Prostate gland (tissue), 2 donors: ENCODE results near the gene WARS2. TPM values are rescaled to one million over a fixed set of nuclear protein-coding genes. Genes with fewer than 3 reads are reported as not detected.

ENCODE experiments used
- DNase-seq: peaks from one replicate; pipeline ENCODE4 v3.0.0-alpha.2; 2019; ENCODE audit warnings: low spot score
- H3K27ac ChIP-seq, 2 donors: fragments of 200-600 bp; sonication (generic); 2 replicates each; pipeline ENCODE4 v1.5.1; 2017 to 2019
- H3K27me3 ChIP-seq: fragments of 200-600 bp; sonication (generic); replicated peaks from 2 replicates; pipeline ENCODE4 v1.5.1; 2019; ENCODE audit not compliant: insufficient read depth
- H3K36me3 ChIP-seq, 2 donors: fragments of 200-600 bp; sonication (generic); 1 replicate in 1 of 2; 2 replicates in 1 of 2; pipeline versions ENCODE4 v1.5.1 to v1.8.1; 2017 to 2019
- H3K4me1 ChIP-seq: fragments of 200-600 bp; sonication (generic); replicated peaks from 2 replicates; pipeline ENCODE4 v1.5.1; 2019
- H3K4me3 ChIP-seq, 2 donors: fragments of 200-600 bp; sonication (generic); 2 replicates each; pipeline ENCODE4 v1.5.1; 2017 to 2019
- H3K9me3 ChIP-seq: fragments of 200-600 bp; sonication (generic); 2 replicates; pipeline ENCODE4 v1.5.1; 2017
- POLR2A ChIP-seq: fragments of 450-650 bp; IDR thresholded peaks from one replicate; pipeline ENCODE4 v1.6.1; 2016; ENCODE audit warnings: antibody characterized with exemption, mild to moderate bottlenecking
- POLR2AphosphoS5 ChIP-seq: sonication (generic); formaldehyde crosslinking; IDR thresholded peaks from one replicate; pipeline ENCODE4 v1.6.1; 2017; ENCODE audit warnings: antibody characterized with exemption
- WGBS: methylation state at CpG from one replicate; pipeline ENCODE4 v1.1.5; 2018; 5-methylcytosine and 5-hydroxymethylcytosine counted together
- intact Hi-C: fragments of 100-400 bp; cut with DNase I; formaldehyde crosslinking; loops from one replicate; pipeline ENCODE4 v1.14.2; 2022
- total RNA-seq, 2 donors: library from RNA; depleted of rRNA; stranded (reverse); fragments of >200 nt; gene quantifications; one replicate each; pipeline ENCODE4 v1.1.0, GENCODE V29; 2016
- TF ChIP-seq, protein P1 (sequence below), 4 experiments: fragments of 200-600 bp in 2 of 4; fragments of 450-650 bp in 2 of 4; sonication (generic) in 2 of 4; IDR thresholded peaks; 1 replicate in 3 of 4; 2 replicates in 1 of 4; pipeline ENCODE4 v1.5.1; 2016 to 2019; ENCODE audit warnings: antibody characterized with exemption in 4 of 4, mild to moderate bottlenecking in 2 of 4, moderate library complexity in 2 of 4

Gene WARS2
- total RNA-seq, 2 donors from 2014 or later, result 15.6 to 22.0 TPM

DNA sequence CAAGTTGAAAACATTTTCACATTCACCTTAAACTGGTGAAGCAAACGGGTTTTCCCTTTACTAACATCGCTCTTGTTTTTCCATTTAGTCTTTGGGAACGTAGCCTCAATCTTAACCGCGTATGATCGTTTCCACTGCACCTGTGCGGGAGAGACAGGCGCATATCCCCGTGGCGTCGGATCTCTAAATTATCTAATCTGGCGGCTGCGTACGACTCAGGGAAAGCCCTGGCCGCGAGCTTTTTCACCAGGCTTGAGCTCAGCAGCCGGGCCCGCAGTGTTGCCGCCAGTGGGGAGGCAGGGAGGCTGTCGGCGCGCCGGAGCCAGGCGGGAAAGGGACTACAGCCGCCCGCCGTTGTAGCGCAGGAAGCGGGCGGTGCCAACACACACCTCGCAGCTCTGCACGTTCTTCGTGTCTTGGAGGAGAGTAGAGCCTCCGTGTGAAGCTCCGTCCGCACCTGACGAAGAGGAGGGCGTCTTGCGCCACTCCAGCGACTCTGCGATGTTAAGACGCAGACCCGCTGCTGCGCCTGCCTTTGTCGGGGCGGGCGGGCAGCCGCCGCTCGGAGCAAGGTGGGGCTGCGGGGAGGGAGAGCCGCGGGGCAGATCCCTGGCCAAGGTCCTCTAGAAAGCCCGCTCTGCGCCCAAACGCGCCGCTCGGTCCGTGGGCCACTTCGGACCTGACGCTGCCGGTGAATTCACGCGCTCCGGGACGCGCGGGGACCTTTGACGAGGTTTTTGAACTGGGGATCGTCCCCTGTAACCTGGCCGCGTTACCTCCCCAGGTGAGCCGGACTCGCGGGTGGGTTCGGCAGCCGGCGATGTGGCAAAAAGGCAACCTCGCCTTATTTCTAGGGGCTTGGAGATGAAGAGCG, 133.8 kb downstream of the WARS2 start:
- no peak for DNase-seq
- Histone ChIP-seq H3K27ac (no peak overlapping the region), H3K4me1 (peaks cover 3% of the 10 kb centered on the region), H3K27me3 (peaks cover 34% of the 10 kb centered on the region), H3K4me3 (no peak overlapping the region), H3K36me3 (no peaks in the 10 kb centered on the region), H3K9me3 (no peaks in the 10 kb centered on the region)
- WGBS, result 5% methylated on average over 72 of the region's 81 CpGs
- intact Hi-C loops, result loop anchor here (5.0 kb wide), 1 partner anchor 854 kb away; no protein-coding TSS in a partner anchor
- TF ChIP-seq POLR2AphosphoS5 (no peak), POLR2A (no peak)
- TF ChIP-seq, protein P1, sequence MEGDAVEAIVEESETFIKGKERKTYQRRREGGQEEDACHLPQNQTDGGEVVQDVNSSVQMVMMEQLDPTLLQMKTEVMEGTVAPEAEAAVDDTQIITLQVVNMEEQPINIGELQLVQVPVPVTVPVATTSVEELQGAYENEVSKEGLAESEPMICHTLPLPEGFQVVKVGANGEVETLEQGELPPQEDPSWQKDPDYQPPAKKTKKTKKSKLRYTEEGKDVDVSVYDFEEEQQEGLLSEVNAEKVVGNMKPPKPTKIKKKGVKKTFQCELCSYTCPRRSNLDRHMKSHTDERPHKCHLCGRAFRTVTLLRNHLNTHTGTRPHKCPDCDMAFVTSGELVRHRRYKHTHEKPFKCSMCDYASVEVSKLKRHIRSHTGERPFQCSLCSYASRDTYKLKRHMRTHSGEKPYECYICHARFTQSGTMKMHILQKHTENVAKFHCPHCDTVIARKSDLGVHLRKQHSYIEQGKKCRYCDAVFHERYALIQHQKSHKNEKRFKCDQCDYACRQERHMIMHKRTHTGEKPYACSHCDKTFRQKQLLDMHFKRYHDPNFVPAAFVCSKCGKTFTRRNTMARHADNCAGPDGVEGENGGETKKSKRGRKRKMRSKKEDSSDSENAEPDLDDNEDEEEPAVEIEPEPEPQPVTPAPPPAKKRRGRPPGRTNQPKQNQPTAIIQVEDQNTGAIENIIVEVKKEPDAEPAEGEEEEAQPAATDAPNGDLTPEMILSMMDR (IDR thresholded peaks at IDR 0.05), result no peak

DNA sequence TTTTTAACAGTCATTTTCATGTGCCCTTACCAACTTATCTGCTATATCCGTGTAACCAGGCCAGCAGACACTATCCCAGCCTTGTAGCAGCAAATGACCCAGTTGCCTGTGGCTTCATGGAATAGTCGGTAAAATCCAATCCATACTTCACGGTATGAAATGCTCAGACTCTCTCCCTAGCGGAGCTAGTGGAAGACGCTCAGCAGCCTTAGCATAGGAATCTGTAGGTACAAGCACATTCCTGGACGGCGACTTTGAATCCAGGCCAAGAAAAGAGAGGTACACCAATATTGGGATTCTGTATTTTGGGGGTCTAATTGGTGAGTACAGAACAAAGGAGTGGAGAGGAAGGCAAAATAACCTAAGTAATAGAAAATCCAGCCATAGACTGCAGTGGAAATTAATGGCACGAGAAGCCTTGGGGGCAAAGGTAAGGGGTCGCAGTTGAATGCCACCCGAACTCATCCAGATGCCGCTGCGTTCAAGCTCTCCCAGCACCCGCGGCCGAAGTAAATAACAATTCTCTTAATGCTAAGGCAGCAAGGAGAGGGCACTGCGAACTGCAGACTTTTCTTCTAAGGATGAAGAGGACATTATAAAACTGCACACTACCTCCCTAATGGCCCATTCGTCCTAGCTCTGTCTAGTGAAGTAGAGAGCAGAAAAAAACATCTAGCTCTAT, 134.6 kb downstream of the WARS2 start:
- intact Hi-C loops, result loop anchor here (5.0 kb wide), 1 partner anchor 854 kb away; no protein-coding TSS in a partner anchor
- H3K4me3 ChIP-seq, result no peak overlapping the region
- H3K27me3 ChIP-seq, result peaks cover 38% of the 10 kb centered on the region
- H3K9me3 ChIP-seq, result no peaks in the 10 kb centered on the region
- H3K36me3 ChIP-seq, result no peaks in the 10 kb centered on the region
- 10% methylated on average over 17 of the region's 17 CpGs for WGBS
- no peak for TF ChIP-seq POLR2AphosphoS5
- TF ChIP-seq, protein P1 (IDR thresholded peaks at IDR 0.05), result no peak
- TF ChIP-seq POLR2A, result no peak
- H3K27ac ChIP-seq, result no peak overlapping the region
- peaks cover 3% of the 10 kb centered on the region for H3K4me1 ChIP-seq
- DNase-seq, result no peak

DNA sequence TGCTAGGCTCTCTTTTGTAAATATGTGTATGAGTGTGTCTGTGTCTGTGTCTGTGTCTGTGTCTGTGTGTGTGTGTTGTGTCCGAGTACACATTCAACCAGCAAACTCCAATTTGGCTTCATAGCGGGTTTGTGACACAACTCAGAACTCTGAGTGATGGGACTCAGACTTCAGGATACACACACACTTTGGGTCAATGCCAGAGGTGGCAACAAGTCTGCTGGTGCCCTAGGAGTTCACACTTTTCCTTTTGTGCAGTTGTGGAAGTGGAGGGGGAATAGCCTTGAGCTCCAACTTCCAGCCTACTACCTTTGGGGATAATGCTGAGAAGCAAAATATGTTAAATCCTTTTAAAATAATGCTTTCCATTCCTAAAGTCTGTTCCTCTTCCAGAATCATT, 135.7 kb downstream of the WARS2 start:
- Histone ChIP-seq H3K36me3 (no peaks in the 10 kb centered on the region), H3K4me3 (no peak overlapping the region), H3K27me3 (peaks cover 45% of the 10 kb centered on the region), H3K9me3 (no peaks in the 10 kb centered on the region), H3K27ac (no peak overlapping the region), H3K4me1 (peaks cover 3% of the 10 kb centered on the region)
- WGBS, result 56% methylated on average over 2 of the region's 2 CpGs
- TF ChIP-seq POLR2A, result no peak
- no peak for TF ChIP-seq POLR2AphosphoS5
- TF ChIP-seq, protein P1 (IDR thresholded peaks at IDR 0.05), result no peak
- intact Hi-C loops, result loop anchor here (5.0 kb wide), 1 partner anchor 852 kb away; no protein-coding TSS in a partner anchor
- DNase-seq, result no peak

DNA sequence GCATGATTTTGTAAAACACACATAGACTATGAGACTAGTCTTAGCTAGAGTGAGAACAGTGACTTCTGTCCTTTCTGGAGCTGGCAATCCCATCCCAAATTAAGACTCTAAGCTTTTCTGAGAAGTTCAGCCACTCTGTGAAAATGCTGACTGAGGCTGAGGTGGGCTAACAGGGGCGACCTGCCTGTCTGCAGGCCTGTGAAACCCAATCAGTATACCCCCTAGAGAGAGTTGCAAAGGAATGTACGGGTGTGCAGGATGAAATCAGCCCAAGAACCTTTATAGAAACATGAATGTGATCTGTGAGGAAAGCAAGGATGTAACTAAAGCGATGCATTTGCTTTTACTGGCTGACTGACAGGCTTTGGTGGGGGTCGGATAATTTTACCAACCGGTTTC, 136.3 kb downstream of the WARS2 start:
- Histone ChIP-seq H3K36me3 (no peaks in the 10 kb centered on the region), H3K4me1 (peaks cover 3% of the 10 kb centered on the region), H3K27me3 (peaks cover 52% of the 10 kb centered on the region), H3K4me3 (no peak overlapping the region), H3K9me3 (no peaks in the 10 kb centered on the region), H3K27ac (no peak overlapping the region)
- 26% methylated on average over 5 of the region's 5 CpGs for WGBS
- no peak for DNase-seq
- TF ChIP-seq, protein P1 (IDR thresholded peaks at IDR 0.05), result no peak
- TF ChIP-seq POLR2AphosphoS5 (no peak), POLR2A (no peak)
- intact Hi-C loops, result no loop called here
